ENCODE data around the gene SPRED3. TPM values are rescaled to one million over a fixed set of nuclear protein-coding genes. Genes with fewer than 3 reads are reported as not detected.

The SPRED3 gene
- total and polyA plus RNA-seq, 9 of the 15 experiments (the other 6 are each of a cell fraction or from before 2014, with no cell fraction given): 0.05 to 1.3 (median 0.36) TPM

DNA sequence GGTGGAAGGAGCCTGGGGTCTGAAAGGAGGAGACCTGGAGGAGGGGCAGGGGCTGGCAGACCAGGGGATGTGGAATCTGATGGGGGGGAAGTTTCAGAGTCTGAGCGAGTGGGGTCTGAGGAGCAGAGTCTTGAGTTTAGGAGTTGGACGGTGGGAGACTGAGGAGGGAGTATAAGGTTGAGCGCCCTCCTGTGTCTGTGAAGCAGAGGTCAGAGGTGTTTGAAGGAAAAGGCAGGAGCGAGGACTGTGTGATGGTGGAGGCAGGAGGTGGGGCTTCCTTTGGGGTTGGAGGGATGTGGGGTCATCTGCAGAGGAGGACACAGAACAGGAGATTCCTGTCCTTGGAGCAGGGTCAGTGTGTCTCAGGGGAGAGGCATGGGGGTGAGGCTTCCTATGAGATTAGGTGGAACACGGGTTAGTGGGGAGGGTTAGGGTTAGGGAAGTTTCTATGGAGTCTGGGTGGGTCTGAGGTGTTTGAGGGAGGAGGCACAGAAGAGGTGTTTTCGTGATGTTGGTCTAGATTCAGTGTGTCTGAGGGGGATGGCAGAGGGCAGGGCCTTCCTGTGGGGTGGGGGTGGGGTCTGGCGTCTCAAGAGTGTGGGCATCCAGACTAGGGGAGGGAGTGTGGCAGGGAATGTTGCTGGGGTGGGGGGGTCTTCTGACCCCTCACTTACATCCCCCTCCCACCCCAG is 53.3 kb downstream of the SPRED3 start (continued):
- TF ChIP-seq, protein P1, sequence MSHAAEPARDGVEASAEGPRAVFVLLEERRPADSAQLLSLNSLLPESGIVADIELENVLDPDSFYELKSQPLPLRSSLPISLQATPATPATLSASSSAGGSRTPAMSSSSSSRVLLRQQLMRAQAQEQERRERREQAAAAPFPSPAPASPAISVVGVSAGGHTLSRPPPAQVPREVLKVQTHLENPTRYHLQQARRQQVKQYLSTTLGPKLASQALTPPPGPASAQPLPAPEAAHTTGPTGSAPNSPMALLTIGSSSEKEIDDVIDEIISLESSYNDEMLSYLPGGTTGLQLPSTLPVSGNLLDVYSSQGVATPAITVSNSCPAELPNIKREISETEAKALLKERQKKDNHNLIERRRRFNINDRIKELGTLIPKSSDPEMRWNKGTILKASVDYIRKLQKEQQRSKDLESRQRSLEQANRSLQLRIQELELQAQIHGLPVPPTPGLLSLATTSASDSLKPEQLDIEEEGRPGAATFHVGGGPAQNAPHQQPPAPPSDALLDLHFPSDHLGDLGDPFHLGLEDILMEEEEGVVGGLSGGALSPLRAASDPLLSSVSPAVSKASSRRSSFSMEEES (CRISPR knock-in tag; IDR thresholded peaks at IDR 0.05): no peak
- no peak for TF ChIP-seq U2AF1 (optimal IDR thresholded peaks at IDR 0.05; ENCODE audit: low read depth, low read length)
- TF ChIP-seq TBL1XR1 (IDR thresholded peaks at IDR 0.05; ENCODE audit: low read length in 2 of 2): no peak
- TF ChIP-seq, protein P2, sequence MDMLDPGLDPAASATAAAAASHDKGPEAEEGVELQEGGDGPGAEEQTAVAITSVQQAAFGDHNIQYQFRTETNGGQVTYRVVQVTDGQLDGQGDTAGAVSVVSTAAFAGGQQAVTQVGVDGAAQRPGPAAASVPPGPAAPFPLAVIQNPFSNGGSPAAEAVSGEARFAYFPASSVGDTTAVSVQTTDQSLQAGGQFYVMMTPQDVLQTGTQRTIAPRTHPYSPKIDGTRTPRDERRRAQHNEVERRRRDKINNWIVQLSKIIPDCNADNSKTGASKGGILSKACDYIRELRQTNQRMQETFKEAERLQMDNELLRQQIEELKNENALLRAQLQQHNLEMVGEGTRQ (CRISPR knock-in tag; IDR thresholded peaks at IDR 0.05): no peak
- no peak for TF ChIP-seq CBFA2T3 (IDR thresholded peaks at IDR 0.05)
- no peak for TF ChIP-seq KDM1A (IDR thresholded peaks at IDR 0.05)
- no peak for TF ChIP-seq RBM25 (IDR thresholded peaks at IDR 0.05; ENCODE audit: low read depth, low read length, severe bottlenecking)
- TF ChIP-seq, protein P3, sequence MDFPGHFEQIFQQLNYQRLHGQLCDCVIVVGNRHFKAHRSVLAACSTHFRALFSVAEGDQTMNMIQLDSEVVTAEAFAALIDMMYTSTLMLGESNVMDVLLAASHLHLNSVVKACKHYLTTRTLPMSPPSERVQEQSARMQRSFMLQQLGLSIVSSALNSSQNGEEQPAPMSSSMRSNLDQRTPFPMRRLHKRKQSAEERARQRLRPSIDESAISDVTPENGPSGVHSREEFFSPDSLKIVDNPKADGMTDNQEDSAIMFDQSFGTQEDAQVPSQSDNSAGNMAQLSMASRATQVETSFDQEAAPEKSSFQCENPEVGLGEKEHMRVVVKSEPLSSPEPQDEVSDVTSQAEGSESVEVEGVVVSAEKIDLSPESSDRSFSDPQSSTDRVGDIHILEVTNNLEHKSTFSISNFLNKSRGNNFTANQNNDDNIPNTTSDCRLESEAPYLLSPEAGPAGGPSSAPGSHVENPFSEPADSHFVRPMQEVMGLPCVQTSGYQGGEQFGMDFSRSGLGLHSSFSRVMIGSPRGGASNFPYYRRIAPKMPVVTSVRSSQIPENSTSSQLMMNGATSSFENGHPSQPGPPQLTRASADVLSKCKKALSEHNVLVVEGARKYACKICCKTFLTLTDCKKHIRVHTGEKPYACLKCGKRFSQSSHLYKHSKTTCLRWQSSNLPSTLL (IDR thresholded peaks at IDR 0.05): no peak
- 0 out of 4 replicates have a peak, but pooled peaks of 1 of the 2 experiments have one; percentile 26 for TF ChIP-seq FOXK2 (conservative IDR thresholded peaks at IDR 0.05 in 1 of 2, IDR thresholded peaks at IDR 0.05 in 1 of 2; ENCODE audit: low read depth in 2 of 2)
- TF ChIP-seq HNRNPH1 (optimal IDR thresholded peaks at IDR 0.05; ENCODE audit: low read depth, low read length): no peak
- TF ChIP-seq ATF7 (IDR thresholded peaks at IDR 0.05): no peak
- TF ChIP-seq SMC3 (conservative IDR thresholded peaks at IDR 0.05; ENCODE audit: insufficient read depth, low read depth, low read length): peak; percentile 51; the same call in 1 of the 2 replicates
- no peak for TF ChIP-seq SNRNP70 (optimal IDR thresholded peaks at IDR 0.05; ENCODE audit: low read depth, low read length)
- TF ChIP-seq TGIF2 (CRISPR knock-in tag; IDR thresholded peaks at IDR 0.05): no peak
- TF ChIP-seq ZNF41 (CRISPR knock-in tag; conservative IDR thresholded peaks at IDR 0.05): no peak
- TF ChIP-seq, protein P4, sequence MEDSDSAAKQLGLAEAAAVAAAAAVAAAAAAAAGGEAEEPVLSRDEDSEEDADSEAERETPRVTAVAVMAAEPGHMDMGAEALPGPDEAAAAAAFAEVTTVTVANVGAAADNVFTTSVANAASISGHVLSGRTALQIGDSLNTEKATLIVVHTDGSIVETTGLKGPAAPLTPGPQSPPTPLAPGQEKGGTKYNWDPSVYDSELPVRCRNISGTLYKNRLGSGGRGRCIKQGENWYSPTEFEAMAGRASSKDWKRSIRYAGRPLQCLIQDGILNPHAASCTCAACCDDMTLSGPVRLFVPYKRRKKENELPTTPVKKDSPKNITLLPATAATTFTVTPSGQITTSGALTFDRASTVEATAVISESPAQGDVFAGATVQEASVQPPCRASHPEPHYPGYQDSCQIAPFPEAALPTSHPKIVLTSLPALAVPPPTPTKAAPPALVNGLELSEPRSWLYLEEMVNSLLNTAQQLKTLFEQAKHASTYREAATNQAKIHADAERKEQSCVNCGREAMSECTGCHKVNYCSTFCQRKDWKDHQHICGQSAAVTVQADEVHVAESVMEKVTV (CRISPR knock-in tag; IDR thresholded peaks at IDR 0.05): no peak
- TF ChIP-seq KDM4B (IDR thresholded peaks at IDR 0.05; ENCODE audit: borderline replicate concordance in 2 of 2, low read depth in 1 of 2): no peak
- no peak for TF ChIP-seq FIP1L1 (IDR thresholded peaks at IDR 0.05; ENCODE audit: low read depth, low read length, poor library complexity, severe bottlenecking)
- no peak for TF ChIP-seq ZNF263 (CRISPR knock-in tag; IDR thresholded peaks at IDR 0.05; ENCODE audit: borderline replicate concordance)
- no peak for TF ChIP-seq HMGN3 (IDR thresholded peaks at IDR 0.05; ENCODE audit: borderline replicate concordance, extremely low read depth, insufficient read length, low read depth, low read length)
- TF ChIP-seq ERF (CRISPR knock-in tag; IDR thresholded peaks at IDR 0.05): no peak
- TF ChIP-seq E2F3 (CRISPR knock-in tag; IDR thresholded peaks at IDR 0.05): no peak
- peak; percentile 46 for TF ChIP-seq ARHGAP35 (IDR thresholded peaks at IDR 0.05; ENCODE audit: partially characterized antibody)
